Measurements from ENCODE around the gene RBM43. TPM values are rescaled to one million over a fixed set of nuclear protein-coding genes. Genes with fewer than 3 reads are reported as not detected.

RBM43 gene
- total RNA-seq, 1 donor from 2014 or later: 3.9 TPM

GRCh38 chr2:151264157-151264825 lies 2.6 kb upstream of the RBM43 start:
- intact Hi-C loops (cut with DNase I): loop anchor here (10.0 kb wide), 1 partner anchor 151 kb away; no protein-coding TSS in a partner anchor
- no peak overlapping the region for H3K27ac ChIP-seq

GRCh38 chr2:151262629-151263028 lies 966 bp upstream of the RBM43 start:
- Histone ChIP-seq H3K4me1 (peaks cover 20% of the 10 kb centered on the region), H3K27me3 (no peaks in the 10 kb centered on the region), H3K27ac (peak overlapping the region; percentile 98), H3K9me3 (no peaks in the 10 kb centered on the region), H3K36me3 (no peaks in the 10 kb centered on the region), H3K4me3 (no peak overlapping the region)
- TF ChIP-seq POLR2AphosphoS5 (IDR thresholded peaks at IDR 0.05; ENCODE audit: insufficient read depth in 1 of 2, low read depth in 1 of 2): no peak
- no peak for TF ChIP-seq CTCF (IDR thresholded peaks at IDR 0.05)
- TF ChIP-seq POLR2A (IDR thresholded peaks at IDR 0.05): no peak
- no peak for DNase-seq (ENCODE audit: extremely low spot score in 2 of 2)
- intact Hi-C loops (cut with DNase I): loop anchor here (10.0 kb wide), 1 partner anchor 152 kb away; no protein-coding TSS in a partner anchor

More at GRCh38 chr2:151264157-151264825, 2.6 kb upstream of the RBM43 start:
- Histone ChIP-seq H3K4me3 (no peak overlapping the region), H3K27me3 (no peaks in the 10 kb centered on the region), H3K36me3 (no peaks in the 10 kb centered on the region), H3K4me1 (peaks cover 6% of the 10 kb centered on the region), H3K9me3 (no peaks in the 10 kb centered on the region)
- TF ChIP-seq POLR2AphosphoS5 (IDR thresholded peaks at IDR 0.05; ENCODE audit: insufficient read depth in 1 of 2, low read depth in 1 of 2) (no peak), CTCF (IDR thresholded peaks at IDR 0.05) (no peak), POLR2A (IDR thresholded peaks at IDR 0.05) (no peak)
- DNase-seq (ENCODE audit: extremely low spot score in 2 of 2): no peak

- H3K36me3 ChIP-seq: no peaks in the 10 kb centered on the region
- H3K27me3 ChIP-seq: no peaks in the 10 kb centered on the region
- peak overlapping the region; percentile 98 for H3K27ac ChIP-seq
- DNase-seq (ENCODE audit: extremely low spot score in 2 of 2): no peak
- intact Hi-C loops (cut with DNase I): loop anchor here (2.0 to 10.0 kb wide), 2 partner anchors 29 to 153 kb away; no protein-coding TSS in a partner anchor
- peak overlapping the region; percentile 79 to 90 for H3K4me3 ChIP-seq
- no peak for TF ChIP-seq POLR2A (IDR thresholded peaks at IDR 0.05)
- TF ChIP-seq POLR2AphosphoS5 (IDR thresholded peaks at IDR 0.05; ENCODE audit: insufficient read depth in 1 of 2, low read depth in 1 of 2): peak in 1 of 2 donors; percentile 7
- H3K4me1 ChIP-seq: peaks cover 20% of the 10 kb centered on the region
- no peaks in the 10 kb centered on the region for H3K9me3 ChIP-seq
These were observed 271 bp upstream of the RBM43 start for GRCh38 chr2:151261977-151262291.

- TF ChIP-seq POLR2A (IDR thresholded peaks at IDR 0.05): no peak
- TF ChIP-seq POLR2AphosphoS5 (IDR thresholded peaks at IDR 0.05; ENCODE audit: insufficient read depth in 1 of 2, low read depth in 1 of 2): no peak
- TF ChIP-seq CTCF (IDR thresholded peaks at IDR 0.05): no peak
- Histone ChIP-seq H3K4me3 (peak overlapping the region; percentile 79 to 90), H3K27ac (peak overlapping the region; percentile 98), H3K9me3 (no peaks in the 10 kb centered on the region), H3K36me3 (no peaks in the 10 kb centered on the region), H3K4me1 (peaks cover 20% of the 10 kb centered on the region), H3K27me3 (no peaks in the 10 kb centered on the region)
- intact Hi-C loops (cut with DNase I): loop anchor here (2.0 to 10.0 kb wide), 2 partner anchors 30 to 154 kb away; no protein-coding TSS in a partner anchor
- no peak for DNase-seq (ENCODE audit: extremely low spot score in 2 of 2)
These were observed 961 bp downstream of the RBM43 start for GRCh38 chr2:151260573-151261230.

- Histone ChIP-seq H3K9me3 (no peaks in the 10 kb centered on the region), H3K27me3 (no peaks in the 10 kb centered on the region), H3K4me1 (peaks cover 20% of the 10 kb centered on the region), H3K27ac (no peak overlapping the region), H3K36me3 (no peaks in the 10 kb centered on the region), H3K4me3 (no peak overlapping the region)
- intact Hi-C loops (cut with DNase I): loop anchor here (10.0 kb wide), 1 partner anchor 1663 kb away; no protein-coding TSS in a partner anchor
- no peak for DNase-seq (ENCODE audit: extremely low spot score in 2 of 2)
- TF ChIP-seq POLR2A (IDR thresholded peaks at IDR 0.05) (no peak), POLR2AphosphoS5 (IDR thresholded peaks at IDR 0.05; ENCODE audit: insufficient read depth in 1 of 2, low read depth in 1 of 2) (no peak), CTCF (IDR thresholded peaks at IDR 0.05) (no peak)
These were observed 3.5 kb downstream of the RBM43 start for GRCh38 chr2:151258121-151258520.

Data from vagina (tissue), 2 donors.